ENCODE results near the gene HSFX4. TPM values are rescaled to one million over a fixed set of nuclear protein-coding genes. Genes with fewer than 3 reads are reported as not detected.
"Not testable (repeated sequence)": the region's sequence is repeated elsewhere in the genome, so short reads cannot be mapped to it uniquely, and the experiment has no call there.

Gene HSFX4
- not detected for total RNA-seq (ENCODE audit: unreplicated experiment)
- long read RNA-seq: 0 reads

DNA sequence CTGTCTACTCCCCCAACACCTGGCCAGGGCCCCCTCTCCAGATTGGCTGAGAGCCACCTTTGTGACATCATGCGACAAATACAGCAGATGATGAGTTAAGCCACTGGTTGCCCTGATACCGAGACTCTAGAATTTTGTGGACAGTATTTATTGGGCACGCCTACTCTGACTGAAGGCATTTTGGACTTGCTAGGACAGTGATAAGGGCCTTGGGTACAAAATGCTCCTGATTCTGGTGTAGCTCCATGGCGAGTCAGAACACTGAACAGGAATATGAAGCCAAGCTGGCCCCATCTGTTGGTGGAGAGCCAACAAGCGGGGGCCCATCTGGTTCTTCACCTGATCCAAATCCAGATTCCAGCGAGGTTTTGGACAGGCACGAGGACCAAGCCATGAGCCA is at the start of gene HSFX4:
Gene HSFX4, plus strand, starts transcription at position 174 of the 400 bp plus-strand sequence. Its CDS starts 72 bp downstream, at position 246.
- H3K36me3 Mint-ChIP-seq (ENCODE audit: unreplicated experiment); DNase-seq; H3K4me1 Mint-ChIP-seq (ENCODE audit: low read depth, unreplicated experiment); H3K9me3 Mint-ChIP-seq (ENCODE audit: unreplicated experiment); H3K4me3 Mint-ChIP-seq (ENCODE audit: unreplicated experiment); H3K27ac Mint-ChIP-seq (ENCODE audit: unreplicated experiment); H3K27me3 Mint-ChIP-seq (ENCODE audit: unreplicated experiment): not testable (repeated sequence)

DNA sequence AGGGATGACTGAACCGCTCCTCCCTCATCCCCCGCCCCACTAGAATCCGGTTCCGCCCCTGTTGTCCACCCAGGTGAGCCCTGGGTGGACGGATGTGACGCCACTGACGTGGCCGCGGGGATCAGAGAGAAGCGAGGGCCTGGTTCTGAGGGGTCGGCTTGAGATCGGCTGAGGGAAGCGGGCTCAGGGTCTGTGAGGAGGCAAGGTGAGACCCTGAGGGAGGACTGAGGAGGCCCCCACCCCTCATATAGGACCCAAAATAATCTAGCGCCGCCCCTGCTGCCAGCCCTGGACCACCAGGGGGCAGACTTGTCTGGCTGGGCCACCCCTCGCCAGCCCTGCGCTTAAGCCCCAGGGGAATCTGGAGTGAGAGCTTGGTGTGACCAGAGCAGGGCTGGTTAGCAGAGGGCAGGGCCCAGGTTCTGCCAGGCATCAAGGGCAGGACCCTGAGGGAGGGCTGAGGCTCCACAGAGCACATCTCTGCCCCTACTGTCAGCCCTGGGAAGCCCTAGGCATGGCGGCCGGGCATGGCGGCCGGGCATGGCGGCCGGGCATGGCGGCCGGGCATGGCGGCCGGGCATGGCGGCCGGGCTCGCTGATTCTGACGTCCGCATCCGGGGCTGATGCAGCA is 48.2 kb upstream of the HSFX4 start, which contains the start of gene MAGEA8:
Gene MAGEA8, plus strand, starts transcription at position 103 of the 631 bp plus-strand sequence. CDS start 3,090 bp downstream, outside the sequence.
- peaks cover 1% of the 10 kb centered on the region for H3K9me3 Mint-ChIP-seq (ENCODE audit: unreplicated experiment)
- no peak within 1 kb of the TSS for H3K27ac Mint-ChIP-seq (ENCODE audit: unreplicated experiment)
- TF ChIP-seq CTCF (IDR thresholded peaks at IDR 0.05; ENCODE audit: partially characterized antibody, unreplicated experiment): no peak
- H3K4me3 Mint-ChIP-seq (ENCODE audit: unreplicated experiment): no peak within 1 kb of the TSS
- no peaks in the 10 kb centered on the region for H3K4me1 Mint-ChIP-seq (ENCODE audit: low read depth, unreplicated experiment)
- H3K36me3 Mint-ChIP-seq (ENCODE audit: unreplicated experiment): no peaks in the 10 kb centered on the region
- peaks cover 1% of the 10 kb centered on the region for H3K27me3 Mint-ChIP-seq (ENCODE audit: unreplicated experiment)
- no peak for DNase-seq

DNA sequence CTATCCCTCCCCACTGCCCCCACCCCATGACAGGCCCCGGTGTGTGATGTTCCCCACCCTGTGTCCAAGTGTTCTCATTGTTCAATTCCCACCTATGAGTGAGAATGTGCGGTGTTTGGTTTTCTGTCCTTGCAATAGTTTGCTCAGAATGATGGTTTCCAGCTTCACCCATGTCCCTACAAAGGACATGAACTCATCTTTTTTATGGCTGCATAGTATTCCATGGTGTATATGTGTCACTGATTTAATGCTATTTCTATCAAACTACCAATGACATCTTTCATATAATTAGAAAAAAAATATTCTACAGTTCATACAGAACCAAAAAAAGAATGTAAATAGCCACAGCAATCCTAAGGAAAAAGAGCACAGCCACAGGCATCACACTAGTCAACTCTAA is 38.5 kb upstream of the HSFX4 start:
- not testable (repeated sequence) for H3K4me1 Mint-ChIP-seq (ENCODE audit: low read depth, unreplicated experiment); H3K4me3 Mint-ChIP-seq (ENCODE audit: unreplicated experiment)

DNA sequence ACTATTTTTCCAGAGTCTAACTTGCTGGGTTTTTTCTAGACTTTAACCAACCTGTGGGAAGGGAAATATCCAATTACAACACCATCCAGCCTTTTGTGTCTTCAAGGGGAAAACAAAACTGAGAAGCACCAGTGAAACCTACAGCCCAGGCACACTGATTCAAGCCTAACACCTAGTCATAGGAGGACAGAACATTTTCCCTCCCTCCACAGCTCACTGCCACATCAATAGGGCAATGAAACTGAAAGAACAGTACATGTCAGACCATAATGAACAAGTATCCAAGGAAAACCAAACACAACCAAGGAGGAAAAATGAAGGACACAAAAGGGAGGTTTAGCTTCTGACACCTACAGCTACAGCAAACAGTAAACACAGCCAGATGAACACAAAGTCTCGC is 30.8 kb upstream of the HSFX4 start:
- H3K36me3 Mint-ChIP-seq (ENCODE audit: unreplicated experiment): no peaks in the 10 kb centered on the region
- peaks cover 2% of the 10 kb centered on the region for H3K27me3 Mint-ChIP-seq (ENCODE audit: unreplicated experiment)
- DNase-seq: no peak
- H3K4me3 Mint-ChIP-seq (ENCODE audit: unreplicated experiment): no peak overlapping the region
- no peaks in the 10 kb centered on the region for H3K4me1 Mint-ChIP-seq (ENCODE audit: low read depth, unreplicated experiment)
- no peaks in the 10 kb centered on the region for H3K9me3 Mint-ChIP-seq (ENCODE audit: unreplicated experiment)
- H3K27ac Mint-ChIP-seq (ENCODE audit: unreplicated experiment): no peak overlapping the region
- TF ChIP-seq CTCF (IDR thresholded peaks at IDR 0.05; ENCODE audit: partially characterized antibody, unreplicated experiment): no peak

More for the DNA sequence above, 38.5 kb upstream of the HSFX4 start:
- not testable (repeated sequence) for H3K9me3 Mint-ChIP-seq (ENCODE audit: unreplicated experiment); DNase-seq; H3K36me3 Mint-ChIP-seq (ENCODE audit: unreplicated experiment); H3K27me3 Mint-ChIP-seq (ENCODE audit: unreplicated experiment); H3K27ac Mint-ChIP-seq (ENCODE audit: unreplicated experiment)

DNA sequence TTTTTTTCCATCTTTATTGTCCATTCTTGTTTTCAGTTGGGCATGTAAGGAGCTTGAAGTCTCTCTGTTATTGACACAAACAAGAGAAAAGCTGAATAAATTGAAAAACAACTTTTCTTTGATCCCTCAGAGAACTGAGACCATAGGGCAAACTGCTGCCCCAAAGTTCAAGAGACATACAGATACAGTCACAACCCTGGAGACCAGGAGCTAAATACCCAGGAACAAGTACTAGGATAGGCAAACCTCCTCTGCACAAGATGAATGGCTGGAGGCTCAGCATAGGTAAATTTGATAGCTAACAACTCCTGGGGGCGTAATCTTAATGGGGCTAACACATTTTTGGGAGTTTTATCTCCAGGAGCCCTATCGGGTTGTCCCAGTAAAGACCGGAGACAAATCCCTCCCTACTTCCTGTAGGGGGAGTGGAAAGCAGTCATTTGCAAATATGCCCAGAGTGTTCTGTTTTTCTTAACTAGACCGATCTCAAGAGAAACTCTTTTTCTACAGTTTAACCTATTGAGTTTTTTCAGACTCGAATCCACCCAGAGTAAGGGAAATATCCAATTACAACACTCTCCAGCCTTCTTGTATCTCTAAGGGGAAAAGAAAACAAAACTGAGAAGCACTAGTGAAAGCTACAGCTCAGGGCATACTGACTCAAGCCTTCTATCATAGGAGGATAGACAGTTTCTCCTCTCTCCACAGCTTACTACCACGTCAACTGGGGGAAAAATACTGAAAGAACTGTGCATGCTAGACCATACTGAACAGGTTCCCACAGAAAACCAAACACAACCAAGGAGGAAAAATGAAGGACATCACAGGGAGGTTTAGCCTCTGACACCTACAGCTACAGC is 25.3 kb upstream of the HSFX4 start:
- no peaks in the 10 kb centered on the region for H3K27me3 Mint-ChIP-seq (ENCODE audit: unreplicated experiment)
- no peak for TF ChIP-seq CTCF (IDR thresholded peaks at IDR 0.05; ENCODE audit: partially characterized antibody, unreplicated experiment)
- H3K9me3 Mint-ChIP-seq (ENCODE audit: unreplicated experiment): no peaks in the 10 kb centered on the region
- no peaks in the 10 kb centered on the region for H3K36me3 Mint-ChIP-seq (ENCODE audit: unreplicated experiment)
- H3K27ac Mint-ChIP-seq (ENCODE audit: unreplicated experiment): no peak overlapping the region
- no peak overlapping the region for H3K4me3 Mint-ChIP-seq (ENCODE audit: unreplicated experiment)
- no peak for DNase-seq
- H3K4me1 Mint-ChIP-seq (ENCODE audit: low read depth, unreplicated experiment): peaks cover 2% of the 10 kb centered on the region

- no peak for DNase-seq
- peaks cover 2% of the 10 kb centered on the region for H3K4me1 Mint-ChIP-seq (ENCODE audit: low read depth, unreplicated experiment)
- no peaks in the 10 kb centered on the region for H3K36me3 Mint-ChIP-seq (ENCODE audit: unreplicated experiment)
- H3K27me3 Mint-ChIP-seq (ENCODE audit: unreplicated experiment): no peaks in the 10 kb centered on the region
- TF ChIP-seq CTCF (IDR thresholded peaks at IDR 0.05; ENCODE audit: partially characterized antibody, unreplicated experiment): no peak
- no peaks in the 10 kb centered on the region for H3K9me3 Mint-ChIP-seq (ENCODE audit: unreplicated experiment)
- no peak overlapping the region for H3K4me3 Mint-ChIP-seq (ENCODE audit: unreplicated experiment)
- H3K27ac Mint-ChIP-seq (ENCODE audit: unreplicated experiment): peak overlapping the region; percentile 13
Observed at GRCh38 chrX:149908308-149908707, 21.1 kb upstream of the HSFX4 start.

Measured in glutamatergic neuron (in vitro differentiated cells).